K562 (cell line): ENCODE measurements around the gene NFATC2. TPM values are rescaled to one million over a fixed set of nuclear protein-coding genes. Genes with fewer than 3 reads are reported as not detected.

Experiments used
- ATAC-seq: fragments of 200-7000 bp; cut with Tn5 transposase; 3 replicates; pipeline ENCODE4 v1.9.1; 2020; ENCODE audit warnings: moderate library complexity
- BruUV-seq: library from RNA; stranded (reverse); fragments of 400-500 nt; replicated peaks from 2 replicates; lab custom pipeline; 2021; lab: Mats Ljungman, UMichigan
- CTCF ChIA-PET: fragments of 300-600 bp; formaldehyde crosslinking; extraction: SDS; loops from one replicate; lab custom pipeline; 2021; ENCODE audit warnings: low intra/inter-chr PET ratio; lab: Yijun Ruan, JAX
- POLR2A ChIA-PET: fragments of 300-600, 350-650 bp; sonication (Branson Sonifier 250); formaldehyde crosslinking; extraction: SDS; loops from one replicate; lab custom pipeline; 2021; ENCODE audit warnings: antibody characterized with exemption, inconsistent platforms; lab: Yijun Ruan, JAX
- DNase-seq, 4 experiments: peaks; one replicate each; pipeline versions ENCODE4 v3.0.0 to v3.0.0-alpha.2; 2011 to 2018; ENCODE audit warnings: low spot score in 3 of 4, mixed read lengths in 3 of 4; ENCODE audit errors: extremely low read depth in 1 of 4
- FAIRE-seq: peaks from 2 replicates; lab custom pipeline; 2011; peaks lifted over from hg19 to GRCh38; lab: Jason Lieb, UNC
- H2AFZ ChIP-seq: 2 replicates; pipeline ENCODE4 v1.6.0; 2011; ENCODE audit warnings: low read depth, low read length, control low read depth, inconsistent platforms
- H3K27ac ChIP-seq: fragments of 200-600 bp; 3 replicates; pipeline ENCODE4 v1.8.0; 2011; ENCODE audit warnings: low read depth, mild to moderate bottlenecking, control low read depth, inconsistent platforms, low read length, moderate library complexity, mixed read lengths; ENCODE audit errors: extremely low read depth
- H3K27me3 ChIP-seq, 2 experiments: fragments of 300-600 bp in 1 of 2; 2 replicates in 1 of 2; 3 replicates in 1 of 2; pipeline versions ENCODE4 v1.6.0 to v1.8.0; 2011; ENCODE audit warnings: inconsistent platforms in 2 of 2, low read length in 2 of 2, mild to moderate bottlenecking in 1 of 2, mixed read lengths in 1 of 2, moderate library complexity in 1 of 2; ENCODE audit not compliant: control insufficient read depth in 2 of 2, insufficient read depth in 2 of 2
- H3K36me3 ChIP-seq: fragments of 300-600 bp; 3 replicates; pipeline ENCODE4 v1.8.0; 2011; ENCODE audit warnings: mild to moderate bottlenecking, low read length, inconsistent platforms; ENCODE audit not compliant: control insufficient read depth, insufficient read depth
- H3K4me1 ChIP-seq, 2 experiments: fragments of 200-600 bp in 1 of 2; replicated peaks in 1 of 2; 2 replicates in 1 of 2; 3 replicates in 1 of 2; pipeline versions ENCODE4 v1.5.1 to v1.8.0; 2011; ENCODE audit warnings: inconsistent platforms in 2 of 2, low read length in 2 of 2, mild to moderate bottlenecking in 1 of 2, mixed read lengths in 1 of 2, moderate library complexity in 1 of 2; ENCODE audit not compliant: control insufficient read depth in 2 of 2, insufficient read depth in 2 of 2
- H3K4me2 ChIP-seq: 2 replicates; pipeline ENCODE4 v1.6.1; 2011; ENCODE audit warnings: low read length, control low read depth, inconsistent platforms, mixed read lengths; ENCODE audit not compliant: insufficient read depth
- H3K4me3 ChIP-seq: fragments of 200-600 bp; sonication (generic), shearing (Covaris generic); 2 replicates; pipeline ENCODE4 v1.5.1; 2016; ENCODE audit warnings: control low read depth, inconsistent platforms
- H3K79me2 ChIP-seq: fragments of 200-600 bp; 3 replicates; pipeline ENCODE4 v1.8.0; 2011; ENCODE audit warnings: low read length, inconsistent platforms; ENCODE audit not compliant: control insufficient read depth, insufficient read depth
- H3K9ac ChIP-seq, 2 experiments: 2 replicates each; pipeline versions ENCODE4 v1.6.0 to v1.6.1; 2011; ENCODE audit warnings: low read depth in 2 of 2, low read length in 2 of 2, control low read depth in 1 of 2, inconsistent platforms in 1 of 2, mild to moderate bottlenecking in 1 of 2, mixed read lengths in 1 of 2; ENCODE audit not compliant: insufficient read depth in 1 of 2
- H3K9me1 ChIP-seq: one replicate; pipeline ENCODE4 v1.6.0; 2011; ENCODE audit warnings: inconsistent platforms, mild to moderate bottlenecking, low read length, moderate library complexity; ENCODE audit not compliant: control insufficient read depth, insufficient read depth
- H3K9me3 ChIP-seq: replicated peaks from 2 replicates; pipeline ENCODE4 v1.5.1; 2011; ENCODE audit warnings: low read depth, low read length, inconsistent platforms; ENCODE audit not compliant: control insufficient read depth, insufficient read depth
- H4K20me1 ChIP-seq: replicated peaks from 2 replicates; pipeline ENCODE4 v1.6.1; 2011; ENCODE audit warnings: low read length, inconsistent platforms, mixed read lengths; ENCODE audit not compliant: control insufficient read depth, insufficient read depth
- FIP1L1 ChIP-seq: fragments of 200-400 bp; formaldehyde crosslinking; IDR thresholded peaks from 2 replicates; pipeline ENCODE4 v1.6.1; 2018; ENCODE audit warnings: mild to moderate bottlenecking, low read depth, low read length; ENCODE audit not compliant: poor library complexity, severe bottlenecking
- KAT2B ChIP-seq: IDR thresholded peaks from one replicate; pipeline ENCODE4 v1.6.1; 2012; ENCODE audit warnings: low read depth, mild to moderate bottlenecking, control low read depth, inconsistent platforms, low read length, moderate library complexity
- KLF6 ChIP-seq: fragments of 250-450 bp; sonication (Bioruptor Pico); IDR thresholded peaks from 2 replicates; pipeline ENCODE4 v1.4.0; 2020; ENCODE audit warnings: mild to moderate bottlenecking, moderate library complexity, borderline replicate concordance
- MIER1 ChIP-seq: fragments of 450-650 bp; IDR thresholded peaks from 2 replicates; pipeline ENCODE4 v1.6.1; 2016; ENCODE audit warnings: antibody characterized with exemption, mild to moderate bottlenecking, low read depth
- PCBP2 ChIP-seq: fragments of 200-400 bp; formaldehyde crosslinking; IDR thresholded peaks from 2 replicates; pipeline ENCODE4 v1.6.1; 2018; ENCODE audit warnings: low read length, low read depth, mild to moderate bottlenecking, moderate library complexity; ENCODE audit not compliant: poor library complexity, severe bottlenecking
- TFE3 ChIP-seq: fragments of 450-650 bp; formaldehyde crosslinking; IDR thresholded peaks from 2 replicates; pipeline ENCODE4 v1.4.0; 2020; ENCODE audit warnings: mild to moderate bottlenecking, mixed read lengths
- ZBED1 ChIP-seq: IDR thresholded peaks from 2 replicates; pipeline ENCODE4 v1.6.1; 2014
- ZNF124 ChIP-seq: sonication (generic); formaldehyde crosslinking; IDR thresholded peaks from 2 replicates; pipeline ENCODE4 v1.8.1; 2022; ENCODE audit warnings: missing genetic modification reagents
- ZNF184 ChIP-seq: sonication (generic); formaldehyde crosslinking; IDR thresholded peaks from 2 replicates; pipeline ENCODE4 v1.5.0; 2020; ENCODE audit warnings: missing genetic modification reagents
- ZNF518B ChIP-seq: fragments of 250-450 bp; sonication (Bioruptor Pico); IDR thresholded peaks from 2 replicates; pipeline ENCODE4 v1.5.0; 2021; ENCODE audit warnings: mild to moderate bottlenecking, moderate library complexity
- WGBS: fragments of 100-300 bp; shearing (Covaris generic); methylation state at CpG from one replicate; pipeline ENCODE4 v1.1.6; 2016; ENCODE audit warnings: low coverage, mixed read lengths; ENCODE audit not compliant: insufficient coverage; ENCODE audit errors: missing lambda C conversion rate; 5-methylcytosine and 5-hydroxymethylcytosine counted together
- in situ Hi-C: fragments of 300-500 bp; cut with MboI; formaldehyde crosslinking; loops from 4 replicates; pipeline ENCODE4 v1.15.0; 2018; ENCODE audit warnings: inconsistent platforms, mixed read lengths
- intact Hi-C: fragments of 100-400 bp; cut with micrococcal nuclease; formaldehyde crosslinking; loops from 2 replicates; pipeline ENCODE4 v1.14.2; 2022
- polyA plus RNA-seq, 8 experiments: library from polyadenylated mRNA; depleted of rRNA in 4 of 8; stranded (reverse) in 5 of 8; unstranded in 3 of 8; fragments of >200 nt; fragmentation: Nextera tagmentation in 2 of 8; fragmentation: Illumina TruSeq in 1 of 8; extraction: Ambion mirVana in 2 of 8; extraction: Trizol in 1 of 8; gene quantifications; 2 replicates each; pipeline versions ENCODE4 v1.2.1 to v1.2.3, GENCODE V29; 2011 to 2014; ENCODE audit warnings: inconsistent platforms in 1 of 8, missing spikeins in 1 of 8
- total RNA-seq, 7 experiments: library from RNA; depleted of rRNA in 6 of 7; stranded (reverse); fragments of >200 nt in 6 of 7; fragmentation: Illumina TruSeq in 2 of 7; extraction: Trizol in 2 of 7; gene quantifications; 2 replicates each; pipeline versions ENCODE4 v1.2.1 to v1.2.3, GENCODE V29; 2011 to 2021; ENCODE audit warnings: low replicate concordance in 1 of 7
- TF ChIP-seq, protein P1 (sequence below): sonication (generic); formaldehyde crosslinking; IDR thresholded peaks from 2 replicates; pipeline ENCODE4 v1.8.0; 2022; ENCODE audit warnings: mild to moderate bottlenecking, missing genetic modification reagents
- TF ChIP-seq, protein P2 (sequence below): fragments of 450-650 bp; IDR thresholded peaks from 2 replicates; pipeline ENCODE4 v1.6.1; 2017; ENCODE audit warnings: antibody characterized with exemption

Gene NFATC2
- total and polyA plus RNA-seq, 9 of the 15 experiments (the other 6 are each of a cell fraction or from before 2014, with no cell fraction given) = 1.9 to 11.2 (median 3.0) TPM

DNA sequence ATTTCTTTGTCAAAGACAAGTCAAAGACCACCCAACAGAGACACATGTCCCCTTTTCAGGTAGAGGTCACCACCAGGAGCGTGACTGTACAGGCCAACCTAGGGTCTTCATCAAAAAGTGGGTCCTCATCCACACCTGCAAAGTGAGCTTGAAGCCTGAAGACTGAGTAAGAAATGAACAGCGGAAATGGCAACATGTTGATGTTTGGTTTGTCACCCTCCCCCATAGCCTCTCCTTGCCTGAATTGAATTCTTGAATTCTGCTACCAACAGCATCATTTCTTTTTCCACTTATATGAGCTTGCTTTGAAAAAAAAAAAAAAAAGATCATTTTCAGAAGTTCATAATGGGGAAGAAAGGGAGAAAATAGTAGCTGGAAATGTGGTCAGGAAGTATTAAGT, 104.4 kb downstream of the NFATC2 start:
- intact Hi-C loops (no loop called here), in situ Hi-C loops (no loop called here)
- Histone ChIP-seq H3K4me3 (no peak overlapping the region), H3K9ac (peak overlapping the region; percentile 13 to 48; a peak in 1 of 4 replicates), H3K27me3 (no peaks in the 10 kb centered on the region), H3K4me2 (peak overlapping the region; percentile 27; the same call in 1 of the 2 replicates), H3K4me1 (peaks cover 8 to 23% of the 10 kb centered on the region in 2 experiments), H3K79me2 (no peaks in the 10 kb centered on the region), H3K27ac (peak overlapping the region; percentile 51; the same call in 2 of the 3 replicates), H4K20me1 (no peaks in the 10 kb centered on the region), H3K9me3 (no peaks in the 10 kb centered on the region), H2AFZ (no peak overlapping the region), H3K9me1 (peaks cover 3% of the 10 kb centered on the region), H3K36me3 (peaks cover 37% of the 10 kb centered on the region)
- ATAC-seq = no peak
- 100% methylated on average over 2 of the region's 2 CpGs for WGBS
- ChIA-PET POLR2A (no interaction called here), CTCF (no interaction called here)
- FAIRE-seq = no peak
- DNase-seq = no peak
- BruUV-seq = no TSS peak
- TF ChIP-seq FIP1L1 (no peak), KLF6 (CRISPR knock-in tag) (no peak), ZBED1 (no peak), TFE3 (CRISPR knock-in tag) (no peak), KAT2B (no peak), MIER1 (no peak), ZNF184 (CRISPR knock-in tag) (no peak), PCBP2 (no peak), ZNF518B (CRISPR knock-in tag) (no peak), ZNF124 (CRISPR knock-in tag) (no peak)
- TF ChIP-seq, protein P1, sequence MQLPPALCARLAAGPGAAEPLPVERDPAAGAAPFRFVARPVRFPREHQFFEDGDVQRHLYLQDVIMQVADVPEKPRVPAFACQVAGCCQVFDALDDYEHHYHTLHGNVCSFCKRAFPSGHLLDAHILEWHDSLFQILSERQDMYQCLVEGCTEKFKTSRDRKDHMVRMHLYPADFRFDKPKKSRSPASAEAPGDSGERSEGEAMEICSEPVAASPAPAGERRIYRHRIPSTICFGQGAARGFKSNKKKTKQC (CRISPR knock-in tag) = no peak
- TF ChIP-seq, protein P2, sequence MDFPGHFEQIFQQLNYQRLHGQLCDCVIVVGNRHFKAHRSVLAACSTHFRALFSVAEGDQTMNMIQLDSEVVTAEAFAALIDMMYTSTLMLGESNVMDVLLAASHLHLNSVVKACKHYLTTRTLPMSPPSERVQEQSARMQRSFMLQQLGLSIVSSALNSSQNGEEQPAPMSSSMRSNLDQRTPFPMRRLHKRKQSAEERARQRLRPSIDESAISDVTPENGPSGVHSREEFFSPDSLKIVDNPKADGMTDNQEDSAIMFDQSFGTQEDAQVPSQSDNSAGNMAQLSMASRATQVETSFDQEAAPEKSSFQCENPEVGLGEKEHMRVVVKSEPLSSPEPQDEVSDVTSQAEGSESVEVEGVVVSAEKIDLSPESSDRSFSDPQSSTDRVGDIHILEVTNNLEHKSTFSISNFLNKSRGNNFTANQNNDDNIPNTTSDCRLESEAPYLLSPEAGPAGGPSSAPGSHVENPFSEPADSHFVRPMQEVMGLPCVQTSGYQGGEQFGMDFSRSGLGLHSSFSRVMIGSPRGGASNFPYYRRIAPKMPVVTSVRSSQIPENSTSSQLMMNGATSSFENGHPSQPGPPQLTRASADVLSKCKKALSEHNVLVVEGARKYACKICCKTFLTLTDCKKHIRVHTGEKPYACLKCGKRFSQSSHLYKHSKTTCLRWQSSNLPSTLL = no peak
